HL-60 (cell line): ENCODE measurements around the gene AFG3L2.

Experiments
- DNase-seq, 2 experiments: peaks; one replicate each; pipeline ENCODE4 v3.0.0-alpha.2; 2010 to 2020; ENCODE audit warnings: low read depth in 1 of 2, low spot score in 1 of 2
- H3K27ac ChIP-seq: fragments of 250-450 bp; sonication (Bioruptor Pico); replicated peaks from 2 replicates; pipeline ENCODE4 v1.5.1; 2020; ENCODE audit warnings: mild to moderate bottlenecking, moderate library complexity
- H3K27me3 ChIP-seq: fragments of 250-450 bp; sonication (Bioruptor Pico); 2 replicates; pipeline ENCODE4 v1.5.1; 2021; ENCODE audit warnings: mild to moderate bottlenecking, moderate library complexity; ENCODE audit not compliant: insufficient read depth, poor library complexity, severe bottlenecking
- H3K4me3 ChIP-seq: replicated peaks from 2 replicates; pipeline ENCODE4 v1.5.1; 2011; ENCODE audit warnings: mild to moderate bottlenecking, control low read depth, low read length; ENCODE audit not compliant: insufficient read depth
- CTCF ChIP-seq: IDR thresholded peaks from one replicate; pipeline ENCODE4 v1.5.1; 2011; ENCODE audit warnings: low read length, control low read depth, inconsistent platforms; ENCODE audit not compliant: insufficient read depth
- GABPA ChIP-seq: IDR thresholded peaks from 2 replicates; pipeline ENCODE4 v1.6.1; 2012; ENCODE audit warnings: low read depth
- POLR2AphosphoS5 ChIP-seq: IDR thresholded peaks from 2 replicates; pipeline ENCODE4 v1.6.1; 2012; ENCODE audit warnings: low read depth
- REST ChIP-seq: IDR thresholded peaks from 2 replicates; pipeline ENCODE4 v1.6.1; 2012; ENCODE audit warnings: low read depth; ENCODE audit not compliant: insufficient replicate concordance
- SPI1 ChIP-seq: IDR thresholded peaks from 2 replicates; pipeline ENCODE4 v1.6.1; 2012; ENCODE audit warnings: low read depth, mild to moderate bottlenecking, borderline replicate concordance

The AFG3L2 gene

GRCh38 chr18:12315911-12316310 lies 61.1 kb downstream of the AFG3L2 start:
- H3K27ac ChIP-seq = no peak overlapping the region
- H3K4me3 ChIP-seq = no peak overlapping the region
- no peaks in the 10 kb centered on the region for H3K27me3 ChIP-seq
- no peak for DNase-seq
- TF ChIP-seq POLR2AphosphoS5 (no peak), GABPA (no peak), CTCF (no peak), REST (no peak), SPI1 (no peak)

GRCh38 chr18:12315490-12315889 lies 61.5 kb downstream of the AFG3L2 start:
- Histone ChIP-seq H3K4me3 (no peak overlapping the region), H3K27ac (no peak overlapping the region), H3K27me3 (no peaks in the 10 kb centered on the region)
- no peak for TF ChIP-seq REST
- no peak for TF ChIP-seq POLR2AphosphoS5
- TF ChIP-seq CTCF = no peak
- TF ChIP-seq SPI1 = no peak
- no peak for TF ChIP-seq GABPA
- DNase-seq = no peak

GRCh38 chr18:12314591-12315305 lies 62.3 kb downstream of the AFG3L2 start:
- H3K4me3 ChIP-seq = no peak overlapping the region
- H3K27me3 ChIP-seq = peaks cover 4% of the 10 kb centered on the region
- no peak for DNase-seq
- TF ChIP-seq GABPA (no peak), POLR2AphosphoS5 (no peak), REST (no peak), SPI1 (no peak), CTCF (no peak)
- H3K27ac ChIP-seq = no peak overlapping the region
